Muscle layer of duodenum (tissue), 2 donors: Measurements from ENCODE around the gene ACBD5.
"Not testable (repeated sequence)": the region's sequence is repeated elsewhere in the genome, so short reads cannot be mapped to it uniquely, and the experiment has no call there.

Experiments
- H3K27ac ChIP-seq: one replicate; pipeline ENCODE4 v1.7.0; 2013; ENCODE audit warnings: mild to moderate bottlenecking, low read length
- H3K27me3 ChIP-seq: one replicate; pipeline ENCODE4 v1.7.0; 2013; ENCODE audit warnings: low read depth, mild to moderate bottlenecking, control low read depth, low read length
- H3K36me3 ChIP-seq, 2 donors: one replicate each; pipeline ENCODE4 v1.7.0; 2013; ENCODE audit warnings: low read length in 2 of 2, control low read depth in 1 of 2, mild to moderate bottlenecking in 1 of 2; ENCODE audit not compliant: insufficient read depth in 2 of 2, control insufficient read depth in 1 of 2
- H3K4me1 ChIP-seq, 2 donors: one replicate each; pipeline ENCODE4 v1.7.0; 2013; ENCODE audit warnings: low read length in 2 of 2, mild to moderate bottlenecking in 2 of 2, control low read depth in 1 of 2, moderate library complexity in 1 of 2; ENCODE audit not compliant: insufficient read depth in 2 of 2, control insufficient read depth in 1 of 2
- H3K4me3 ChIP-seq, 2 donors: one replicate each; pipeline ENCODE4 v1.7.0; 2013; ENCODE audit warnings: low read length in 2 of 2, low read depth in 1 of 2, mild to moderate bottlenecking in 1 of 2
- H3K9me3 ChIP-seq, 2 donors: one replicate each; pipeline ENCODE4 v1.7.0; 2013; ENCODE audit warnings: low read length in 2 of 2, control low read depth in 1 of 2, mild to moderate bottlenecking in 1 of 2; ENCODE audit not compliant: control insufficient read depth in 1 of 2
- donor health status: healthy.

ACBD5 gene

GRCh38 chr10:27236589-27237128, 3.9 kb downstream of the ACBD5 start:
- H3K9me3 ChIP-seq, H3K27me3 ChIP-seq, H3K27ac ChIP-seq, H3K36me3 ChIP-seq, H3K4me3 ChIP-seq: not testable (repeated sequence)
- peaks cover 0 to 15% of the 10 kb centered on the region in 2 donors for H3K4me1 ChIP-seq

GRCh38 chr10:27235706-27236105, 4.9 kb downstream of the ACBD5 start:
- no peak overlapping the region for H3K27ac ChIP-seq
- H3K36me3 ChIP-seq = peaks cover 0 to 10% of the 10 kb centered on the region in 2 donors
- no peaks in the 10 kb centered on the region for H3K27me3 ChIP-seq
- H3K4me3 ChIP-seq = no peak overlapping the region
- H3K4me1 ChIP-seq = peaks cover 0 to 10% of the 10 kb centered on the region in 2 donors
- H3K9me3 ChIP-seq = no peaks in the 10 kb centered on the region

GRCh38 chr10:27230022-27230421, 10.6 kb downstream of the ACBD5 start:
- Histone ChIP-seq H3K36me3 (peaks cover 4 to 25% of the 10 kb centered on the region in 2 donors), H3K4me1 (no peaks in the 10 kb centered on the region), H3K9me3 (no peaks in the 10 kb centered on the region), H3K4me3 (no peak overlapping the region), H3K27me3 (no peaks in the 10 kb centered on the region), H3K27ac (no peak overlapping the region)

- no peak overlapping the region for H3K27ac ChIP-seq
These were observed 14.8 kb downstream of the ACBD5 start for GRCh38 chr10:27225642-27226257.

GRCh38 chr10:27225011-27225590, 15.5 kb downstream of the ACBD5 start:
- Histone ChIP-seq H3K36me3 (peaks cover 27 to 33% of the 10 kb centered on the region in 2 donors), H3K27me3 (no peaks in the 10 kb centered on the region), H3K27ac (no peak overlapping the region), H3K9me3 (no peaks in the 10 kb centered on the region), H3K4me1 (no peaks in the 10 kb centered on the region), H3K4me3 (no peak overlapping the region)

More at GRCh38 chr10:27225642-27226257, 14.8 kb downstream of the ACBD5 start:
- Histone ChIP-seq H3K36me3 (peaks cover 21 to 34% of the 10 kb centered on the region in 2 donors), H3K9me3 (no peaks in the 10 kb centered on the region), H3K4me3 (no peak overlapping the region), H3K4me1 (no peaks in the 10 kb centered on the region), H3K27me3 (no peaks in the 10 kb centered on the region)

GRCh38 chr10:27223964-27224363, 16.6 kb downstream of the ACBD5 start:
- Histone ChIP-seq H3K4me1 (no peaks in the 10 kb centered on the region), H3K9me3 (no peaks in the 10 kb centered on the region), H3K27me3 (no peaks in the 10 kb centered on the region), H3K36me3 (peaks cover 36 to 37% of the 10 kb centered on the region in 2 donors), H3K4me3 (no peak overlapping the region), H3K27ac (no peak overlapping the region)

GRCh38 chr10:27207350-27207749, 33.2 kb downstream of the ACBD5 start:
- H3K27me3 ChIP-seq = no peaks in the 10 kb centered on the region

GRCh38 chr10:27203806-27204205, 36.8 kb downstream of the ACBD5 start:
- Histone ChIP-seq H3K4me1 (no peaks in the 10 kb centered on the region), H3K9me3 (no peaks in the 10 kb centered on the region), H3K36me3 (peaks cover 32 to 47% of the 10 kb centered on the region in 2 donors), H3K4me3 (no peak overlapping the region), H3K27me3 (no peaks in the 10 kb centered on the region), H3K27ac (no peak overlapping the region)

More at GRCh38 chr10:27207350-27207749, 33.2 kb downstream of the ACBD5 start:
- no peaks in the 10 kb centered on the region for H3K9me3 ChIP-seq
- no peak overlapping the region for H3K4me3 ChIP-seq
- H3K4me1 ChIP-seq = no peaks in the 10 kb centered on the region
- no peak overlapping the region for H3K27ac ChIP-seq
- peaks cover 33 to 70% of the 10 kb centered on the region in 2 donors for H3K36me3 ChIP-seq

- Histone ChIP-seq H3K36me3 (peaks cover 19 to 24% of the 10 kb centered on the region in 2 donors), H3K27ac (no peak overlapping the region), H3K9me3 (no peaks in the 10 kb centered on the region), H3K27me3 (no peaks in the 10 kb centered on the region), H3K4me3 (no peak overlapping the region), H3K4me1 (peaks cover 0 to 7% of the 10 kb centered on the region in 2 donors)
These were observed 42.5 kb downstream of the ACBD5 start for GRCh38 chr10:27197980-27198620.

- no peak overlapping the region for H3K27ac ChIP-seq
- no peaks in the 10 kb centered on the region for H3K4me1 ChIP-seq
- H3K9me3 ChIP-seq = no peaks in the 10 kb centered on the region
- H3K27me3 ChIP-seq = no peaks in the 10 kb centered on the region
- peaks cover 6 to 7% of the 10 kb centered on the region in 2 donors for H3K36me3 ChIP-seq
- no peak overlapping the region for H3K4me3 ChIP-seq
These were observed 48.3 kb downstream of the ACBD5 start for GRCh38 chr10:27192284-27192683.

GRCh38 chr10:27190508-27190907, 50.1 kb downstream of the ACBD5 start:
- Histone ChIP-seq H3K9me3 (no peaks in the 10 kb centered on the region), H3K27ac (no peak overlapping the region), H3K4me1 (no peaks in the 10 kb centered on the region), H3K4me3 (no peak overlapping the region), H3K27me3 (no peaks in the 10 kb centered on the region), H3K36me3 (peaks cover 0 to 5% of the 10 kb centered on the region in 2 donors)
